Measurements from ENCODE around the gene GMPR.
A peak's percentile ranks its signal among the peaks of the same experiment; 100 is the strongest.

DNA sequence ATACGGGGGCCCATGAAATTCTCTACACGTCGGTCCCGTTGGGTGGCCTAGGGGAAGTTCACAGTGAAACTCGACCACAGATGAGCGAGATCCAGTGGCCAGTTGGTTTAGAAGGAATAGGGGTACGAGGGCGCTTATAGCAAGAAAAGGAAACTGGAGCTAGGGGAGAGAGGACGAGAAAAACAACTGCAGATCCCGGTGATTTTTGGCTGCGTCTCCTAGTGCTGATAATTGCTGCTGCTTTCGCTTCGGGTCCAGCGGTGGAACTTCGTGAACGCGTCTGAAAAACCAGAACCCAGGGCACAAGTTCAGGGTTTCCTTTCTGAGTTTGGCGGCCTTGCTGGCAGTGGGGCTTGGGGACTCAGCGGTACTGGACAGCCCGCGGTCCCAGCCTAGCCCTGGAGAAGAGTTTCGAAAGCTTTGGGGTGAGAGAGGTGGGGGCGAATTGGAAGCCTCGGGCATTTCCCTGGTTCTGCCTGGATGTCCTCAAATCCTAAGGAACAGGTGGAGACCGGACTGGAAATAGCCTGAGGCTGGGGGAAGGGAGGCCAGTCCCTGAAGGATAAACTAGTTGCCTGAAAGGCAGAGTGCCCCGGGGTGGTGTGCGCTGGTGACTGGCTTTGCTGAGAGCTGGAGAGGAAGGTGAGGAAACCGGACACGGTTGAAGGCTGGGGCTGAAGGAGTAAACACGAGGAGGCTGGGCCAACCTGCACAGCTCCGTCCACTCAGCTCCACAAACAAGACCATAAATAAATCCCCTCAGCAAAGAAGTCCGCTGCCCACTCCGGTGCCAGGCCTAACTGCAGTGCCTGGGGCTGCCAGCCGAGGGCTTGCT, 793 bp downstream of the GMPR start:
- TF ChIP-seq, protein P1, sequence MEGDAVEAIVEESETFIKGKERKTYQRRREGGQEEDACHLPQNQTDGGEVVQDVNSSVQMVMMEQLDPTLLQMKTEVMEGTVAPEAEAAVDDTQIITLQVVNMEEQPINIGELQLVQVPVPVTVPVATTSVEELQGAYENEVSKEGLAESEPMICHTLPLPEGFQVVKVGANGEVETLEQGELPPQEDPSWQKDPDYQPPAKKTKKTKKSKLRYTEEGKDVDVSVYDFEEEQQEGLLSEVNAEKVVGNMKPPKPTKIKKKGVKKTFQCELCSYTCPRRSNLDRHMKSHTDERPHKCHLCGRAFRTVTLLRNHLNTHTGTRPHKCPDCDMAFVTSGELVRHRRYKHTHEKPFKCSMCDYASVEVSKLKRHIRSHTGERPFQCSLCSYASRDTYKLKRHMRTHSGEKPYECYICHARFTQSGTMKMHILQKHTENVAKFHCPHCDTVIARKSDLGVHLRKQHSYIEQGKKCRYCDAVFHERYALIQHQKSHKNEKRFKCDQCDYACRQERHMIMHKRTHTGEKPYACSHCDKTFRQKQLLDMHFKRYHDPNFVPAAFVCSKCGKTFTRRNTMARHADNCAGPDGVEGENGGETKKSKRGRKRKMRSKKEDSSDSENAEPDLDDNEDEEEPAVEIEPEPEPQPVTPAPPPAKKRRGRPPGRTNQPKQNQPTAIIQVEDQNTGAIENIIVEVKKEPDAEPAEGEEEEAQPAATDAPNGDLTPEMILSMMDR (IDR thresholded peaks at IDR 0.05 in 8 of 11, conservative IDR thresholded peaks at IDR 0.05 in 3 of 11): peak in 9 of 11 experiments; percentile 27 to 70 (median 45)
- TF ChIP-seq POLR2A (IDR thresholded peaks at IDR 0.05): peak in 1 of 3 donors; percentile 7
